H1 (cell line): ENCODE results near the gene ROBO2. TPM values are rescaled to one million over a fixed set of nuclear protein-coding genes. Genes with fewer than 3 reads are reported as not detected.

Source experiments
- CTCF ChIA-PET: fragments of 300-600 bp; sonication (Branson Sonifier 250); formaldehyde crosslinking; loops from one replicate; lab custom pipeline; 2021; ENCODE audit not compliant: partially characterized antibody; lab: Charles Lee
- POLR2A ChIA-PET: fragments of 300-600 bp; sonication (Branson Sonifier 250); formaldehyde crosslinking; loops from one replicate; lab custom pipeline; 2021; ENCODE audit warnings: inconsistent platforms; ENCODE audit not compliant: partially characterized antibody; lab: Charles Lee
- DNase-seq, 2 experiments: peaks; one replicate each; pipeline versions ENCODE4 v3.0.0 to v3.0.0-alpha.2; 2010 to 2022; ENCODE audit warnings: low spot score in 2 of 2, low read depth in 1 of 2, mixed read lengths in 1 of 2
- FAIRE-seq: peaks from 2 replicates; lab custom pipeline; 2011; peaks lifted over from hg19 to GRCh38; lab: Jason Lieb, UNC
- H2AFZ ChIP-seq: 2 replicates; pipeline ENCODE4 v1.8.1; 2012; ENCODE audit warnings: low read length, inconsistent platforms
- H2AK5ac ChIP-seq: 2 replicates; pipeline ENCODE4 v1.6.1; 2013; ENCODE audit warnings: low read depth, low read length
- H2BK120ac ChIP-seq: replicated peaks from 2 replicates; pipeline ENCODE3; 2013; ENCODE audit warnings: low read depth, low read length, inconsistent platforms
- H2BK12ac ChIP-seq: 2 replicates; pipeline ENCODE4 v1.6.1; 2013; ENCODE audit warnings: low read depth, low read length
- H2BK15ac ChIP-seq: 2 replicates; pipeline ENCODE4 v1.6.1; 2013; ENCODE audit warnings: low read length
- H2BK20ac ChIP-seq: 2 replicates; pipeline ENCODE4 v1.6.1; 2013; ENCODE audit warnings: low read length
- H2BK5ac ChIP-seq: 2 replicates; pipeline ENCODE4 v1.6.1; 2013; ENCODE audit warnings: low read depth, low read length
- H3K14ac ChIP-seq: 2 replicates; pipeline ENCODE4 v1.6.1; 2013; ENCODE audit warnings: inconsistent platforms; ENCODE audit not compliant: insufficient read length
- H3K18ac ChIP-seq: 2 replicates; pipeline ENCODE4 v1.6.1; 2013; ENCODE audit warnings: low read length; ENCODE audit errors: extremely low read depth
- H3K23ac ChIP-seq: 2 replicates; pipeline ENCODE4 v1.6.1; 2013; ENCODE audit warnings: inconsistent platforms; ENCODE audit not compliant: insufficient read length
- H3K23me2 ChIP-seq: 2 replicates; pipeline ENCODE4 v1.6.1; 2013; ENCODE audit warnings: low read depth, low read length
- H3K27ac ChIP-seq: 2 replicates; pipeline ENCODE4 v1.6.1; 2011; ENCODE audit warnings: low read depth, low read length, inconsistent platforms
- H3K27me3 ChIP-seq, 4 experiments: replicated peaks in 1 of 4; 1 replicate in 1 of 4; 2 replicates in 3 of 4; pipeline versions ENCODE4 v1.6.1 to v1.8.1; 2011 to 2013; ENCODE audit warnings: low read length in 3 of 4, mild to moderate bottlenecking in 3 of 4, inconsistent platforms in 2 of 4, mixed read lengths in 2 of 4, moderate library complexity in 1 of 4; ENCODE audit not compliant: control insufficient read depth in 3 of 4, insufficient read depth in 3 of 4; ENCODE audit errors: extremely low read depth in 1 of 4
- H3K36me3 ChIP-seq, 4 experiments: 2 replicates each; pipeline versions ENCODE4 v1.6.1 to v1.8.1; 2011 to 2013; ENCODE audit warnings: mild to moderate bottlenecking in 4 of 4, low read length in 3 of 4, moderate library complexity in 2 of 4, control low read depth in 1 of 4, inconsistent platforms in 1 of 4; ENCODE audit not compliant: insufficient read depth in 4 of 4, control insufficient read depth in 2 of 4
- H3K4ac ChIP-seq: replicated peaks from 2 replicates; pipeline ENCODE3; 2013; ENCODE audit warnings: low read length, low read depth, mixed read lengths, inconsistent platforms; ENCODE audit not compliant: insufficient read length
- H3K4me1 ChIP-seq, 4 experiments: replicated peaks in 1 of 4; 1 replicate in 1 of 4; 2 replicates in 3 of 4; pipeline versions ENCODE4 v1.6.1 to v1.8.1; 2011 to 2013; ENCODE audit warnings: low read length in 3 of 4, inconsistent platforms in 2 of 4, mixed read lengths in 1 of 4; ENCODE audit not compliant: insufficient read depth in 4 of 4, control insufficient read depth in 3 of 4
- H3K4me2 ChIP-seq, 2 experiments: 2 replicates each; pipeline versions ENCODE4 v1.6.1 to v1.8.1; 2011 to 2013; ENCODE audit warnings: low read depth in 2 of 2, low read length in 2 of 2, control low read depth in 1 of 2, inconsistent platforms in 1 of 2, mild to moderate bottlenecking in 1 of 2; ENCODE audit not compliant: insufficient read depth in 1 of 2
- H3K4me3 ChIP-seq, 4 experiments: fragments of 200-600, 300-600 bp in 1 of 4; sonication (generic), shearing (Covaris generic), sonication (Bioruptor Twin) in 1 of 4; 2 replicates each; pipeline versions ENCODE4 v1.5.1 to v1.8.1; 2011 to 2016; ENCODE audit warnings: low read length in 4 of 4, low read depth in 3 of 4, control low read depth in 2 of 4, inconsistent platforms in 2 of 4, mild to moderate bottlenecking in 2 of 4, mixed read lengths in 1 of 4, moderate library complexity in 1 of 4; ENCODE audit not compliant: insufficient read depth in 2 of 4; ENCODE audit errors: extremely low read depth in 1 of 4
- H3K56ac ChIP-seq: replicated peaks from 2 replicates; pipeline ENCODE3; 2013; ENCODE audit warnings: low read depth, mild to moderate bottlenecking, mixed read lengths, low read length, inconsistent platforms; ENCODE audit not compliant: insufficient read length
- H3K79me1 ChIP-seq: 2 replicates; pipeline ENCODE4 v1.6.1; 2013; ENCODE audit warnings: low read depth, low read length, control low read depth
- H3K79me2 ChIP-seq, 2 experiments: 2 replicates each; pipeline versions ENCODE4 v1.6.1 to v1.8.1; 2012 to 2013; ENCODE audit warnings: low read length in 2 of 2, mild to moderate bottlenecking in 2 of 2, inconsistent platforms in 1 of 2; ENCODE audit not compliant: insufficient read depth in 2 of 2, control insufficient read depth in 1 of 2
- H3K9ac ChIP-seq, 4 experiments: replicated peaks in 1 of 4; 1 replicate in 1 of 4; 2 replicates in 3 of 4; pipeline versions ENCODE4 v1.6.1 to v1.8.1; 2011 to 2013; ENCODE audit warnings: low read depth in 3 of 4, low read length in 3 of 4, control low read depth in 2 of 4, mild to moderate bottlenecking in 2 of 4, moderate library complexity in 2 of 4, inconsistent platforms in 1 of 4; ENCODE audit errors: extremely low read depth in 1 of 4
- H3K9me3 ChIP-seq, 2 experiments: 2 replicates each; pipeline versions ENCODE4 v1.6.1 to v1.8.1; 2012 to 2013; ENCODE audit warnings: mild to moderate bottlenecking in 2 of 2, moderate library complexity in 2 of 2, control low read depth in 1 of 2, inconsistent platforms in 1 of 2, low read depth in 1 of 2, low read length in 1 of 2, mixed read lengths in 1 of 2; ENCODE audit not compliant: insufficient read depth in 2 of 2
- H4K20me1 ChIP-seq, 2 experiments: replicated peaks in 1 of 2; 2 replicates each; pipeline versions ENCODE3 to v1.8.1; 2011 to 2013; ENCODE audit warnings: inconsistent platforms in 2 of 2, low read length in 2 of 2, mild to moderate bottlenecking in 1 of 2; ENCODE audit not compliant: insufficient read depth in 2 of 2, control insufficient read depth in 1 of 2
- H4K5ac ChIP-seq: 2 replicates; pipeline ENCODE4 v1.6.1; 2013; ENCODE audit warnings: low read length, low read depth, mixed read lengths, inconsistent platforms; ENCODE audit not compliant: insufficient read length
- H4K8ac ChIP-seq: 2 replicates; pipeline ENCODE4 v1.8.0; 2013; ENCODE audit warnings: mild to moderate bottlenecking, moderate library complexity, low read length, inconsistent platforms; ENCODE audit not compliant: insufficient read depth; ENCODE audit errors: extremely low read depth
- H4K91ac ChIP-seq: replicated peaks from 2 replicates; pipeline ENCODE3; 2013; ENCODE audit warnings: low read length, mixed read lengths, inconsistent platforms; ENCODE audit not compliant: insufficient read length
- CBX5 ChIP-seq: fragments of 300-800, 300-1000 bp; sonication (generic); IDR thresholded peaks from 2 replicates; pipeline ENCODE4 v1.7.1; 2016; ENCODE audit warnings: antibody characterized with exemption, low read length, low read depth
- CREB1 ChIP-seq: IDR thresholded peaks from 2 replicates; pipeline ENCODE4 v1.6.1; 2012; ENCODE audit warnings: inconsistent platforms
- JUN ChIP-seq: IDR thresholded peaks from 2 replicates; pipeline ENCODE4 v1.6.1; 2011; ENCODE audit warnings: low read depth, mild to moderate bottlenecking, improper control_type of control experiment, low read length
- NANOG ChIP-seq: IDR thresholded peaks from 2 replicates; pipeline ENCODE4 v1.6.1; 2011; ENCODE audit warnings: low read length, low read depth, mild to moderate bottlenecking, inconsistent platforms; ENCODE audit not compliant: insufficient read depth, poor library complexity, severe bottlenecking
- SIX5 ChIP-seq: IDR thresholded peaks from 2 replicates; pipeline ENCODE4 v1.6.1; 2011; ENCODE audit warnings: mild to moderate bottlenecking, low read depth, low read length
- SRF ChIP-seq: IDR thresholded peaks from 2 replicates; pipeline ENCODE4 v1.6.1; 2011; ENCODE audit warnings: mild to moderate bottlenecking, low read depth, low read length, moderate library complexity
- TBP ChIP-seq: IDR thresholded peaks from 2 replicates; pipeline ENCODE4 v1.6.1; 2011; ENCODE audit warnings: low read depth, low read length, improper control_type of control experiment
- WGBS, 2 experiments: shearing (Covaris generic) in 1 of 2; methylation state at CpG; one replicate each; pipeline versions ENCODE4 v1.1.6 to v1.1.7; 2013 to 2015; ENCODE audit warnings: low lambda C conversion rate in 2 of 2, mixed read lengths in 2 of 2, inconsistent platforms in 1 of 2, low coverage in 1 of 2, missing lambda C conversion rate in 1 of 2; ENCODE audit not compliant: insufficient replicate concordance in 2 of 2, insufficient coverage in 1 of 2, insufficient read length in 1 of 2; ENCODE audit errors: extremely low coverage in 1 of 2, missing lambda C conversion rate in 1 of 2; 5-methylcytosine and 5-hydroxymethylcytosine counted together
- polyA plus RNA-seq, 7 experiments: library from polyadenylated mRNA; depleted of rRNA in 3 of 7; stranded (reverse) in 5 of 7; unstranded in 2 of 7; fragments of >200 nt in 5 of 7; fragments of 200-250 nt in 2 of 7; gene quantifications; 1 replicate in 5 of 7; 2 replicates in 1 of 7; 4 replicates in 1 of 7; pipeline versions ENCODE4 v1.2.1 to v1.2.3, GENCODE V29; 2011 to 2013; ENCODE audit warnings: missing spikeins in 2 of 7, mixed read lengths in 2 of 7
- total RNA-seq: library from RNA; stranded (reverse); fragmentation: NEBNext Ultra II Directional; extraction: Animal tissue kit (Norgen Biotek cat#: 25700); gene quantifications from 2 replicates; pipeline ENCODE4 v1.2.1, GENCODE V29; 2021
- TF ChIP-seq, protein P1 (sequence below): IDR thresholded peaks from 2 replicates; pipeline ENCODE4 v1.6.1; 2011; ENCODE audit warnings: low read depth, mild to moderate bottlenecking, low read length; ENCODE audit not compliant: insufficient read depth

ROBO2 gene
- total and polyA plus RNA-seq, 2 of the 8 experiments (the other 6 are each of a cell fraction or from before 2014, with no cell fraction given): 1.5 to 2.9 TPM

DNA sequence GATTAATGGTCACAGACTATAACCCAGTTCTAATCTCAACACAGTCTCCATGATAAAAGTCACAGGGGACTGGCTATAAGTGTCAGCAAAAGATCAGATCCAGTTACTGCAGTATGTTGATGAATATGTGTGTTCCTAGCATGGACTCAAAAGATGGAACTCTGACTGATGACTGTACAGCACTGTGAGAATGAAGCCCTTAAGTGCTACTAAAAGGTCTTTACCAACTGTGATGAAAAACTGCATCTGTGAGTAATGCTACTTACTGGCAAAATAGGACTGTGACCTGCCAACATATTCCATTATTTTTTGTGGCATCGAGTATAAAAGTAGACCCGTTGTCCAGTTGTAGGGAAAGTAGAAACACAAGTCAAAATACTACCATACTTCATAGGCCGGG lies 284.2 kb downstream of the ROBO2 start:
- H3K79me2 ChIP-seq: no peaks in the 10 kb centered on the region
- no peaks in the 10 kb centered on the region for H3K9me3 ChIP-seq
- H3K4me2 ChIP-seq: no peak overlapping the region
- no peak overlapping the region for H3K56ac ChIP-seq
- no peak overlapping the region for H2BK15ac ChIP-seq
- no peak overlapping the region for H4K5ac ChIP-seq
- no peak overlapping the region for H2AFZ ChIP-seq
- ChIA-PET POLR2A (no interaction called here), CTCF (interaction anchor here (1.1 kb wide), 1 partner anchor 9 kb away, joined by 4 read pairs; no protein-coding TSS in a partner anchor)
- H3K27ac ChIP-seq: no peak overlapping the region
- H3K23ac ChIP-seq: no peak overlapping the region
- no peak overlapping the region for H3K4me3 ChIP-seq
- no peaks in the 10 kb centered on the region for H4K20me1 ChIP-seq
- H3K9ac ChIP-seq: no peak overlapping the region
- H3K14ac ChIP-seq: no peak overlapping the region
- no peak overlapping the region for H2AK5ac ChIP-seq
- no peak overlapping the region for H3K18ac ChIP-seq
- H3K4ac ChIP-seq: no peak overlapping the region
- H4K8ac ChIP-seq: no peak overlapping the region
- WGBS, 2 experiments: 98% methylated on average over 3 of the region's 3 CpGs; no CpG with 5 or more reads in 1 of the 2 experiments
- no peaks in the 10 kb centered on the region for H3K36me3 ChIP-seq
- no peaks in the 10 kb centered on the region; the same call in 1 of the 2 replicates for H3K23me2 ChIP-seq
- peaks cover 0 to 5% (median 0%) of the 10 kb centered on the region in 4 experiments; a peak in 1 of 7 replicates for H3K4me1 ChIP-seq
- no peak overlapping the region for H2BK5ac ChIP-seq
- FAIRE-seq: no peak
- H3K79me1 ChIP-seq: no peaks in the 10 kb centered on the region
- no peak overlapping the region for H2BK120ac ChIP-seq
- H2BK20ac ChIP-seq: no peak overlapping the region
- H4K91ac ChIP-seq: no peak overlapping the region
- H2BK12ac ChIP-seq: no peak overlapping the region
- no peak for TF ChIP-seq NANOG
- TF ChIP-seq TBP: no peak
- TF ChIP-seq CBX5: no peak
- no peak for TF ChIP-seq SIX5
- no peak for TF ChIP-seq JUN
- TF ChIP-seq SRF: no peak
- TF ChIP-seq, protein P1, sequence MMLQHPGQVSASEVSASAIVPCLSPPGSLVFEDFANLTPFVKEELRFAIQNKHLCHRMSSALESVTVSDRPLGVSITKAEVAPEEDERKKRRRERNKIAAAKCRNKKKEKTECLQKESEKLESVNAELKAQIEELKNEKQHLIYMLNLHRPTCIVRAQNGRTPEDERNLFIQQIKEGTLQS: no peak
- no peak for TF ChIP-seq CREB1
- H3K27me3 ChIP-seq: no peaks in the 10 kb centered on the region
- no peak for DNase-seq
